SKM-1 (cell line): ENCODE measurements around the gene GET4.
A peak's percentile ranks its signal among the peaks of the same experiment; 100 is the strongest.

Experiments
- DNase-seq: peaks from one replicate; lab custom pipeline; 2025; ENCODE audit not compliant: unreplicated experiment; lab: John Stamatoyannopoulos, UW

Gene GET4

DNA sequence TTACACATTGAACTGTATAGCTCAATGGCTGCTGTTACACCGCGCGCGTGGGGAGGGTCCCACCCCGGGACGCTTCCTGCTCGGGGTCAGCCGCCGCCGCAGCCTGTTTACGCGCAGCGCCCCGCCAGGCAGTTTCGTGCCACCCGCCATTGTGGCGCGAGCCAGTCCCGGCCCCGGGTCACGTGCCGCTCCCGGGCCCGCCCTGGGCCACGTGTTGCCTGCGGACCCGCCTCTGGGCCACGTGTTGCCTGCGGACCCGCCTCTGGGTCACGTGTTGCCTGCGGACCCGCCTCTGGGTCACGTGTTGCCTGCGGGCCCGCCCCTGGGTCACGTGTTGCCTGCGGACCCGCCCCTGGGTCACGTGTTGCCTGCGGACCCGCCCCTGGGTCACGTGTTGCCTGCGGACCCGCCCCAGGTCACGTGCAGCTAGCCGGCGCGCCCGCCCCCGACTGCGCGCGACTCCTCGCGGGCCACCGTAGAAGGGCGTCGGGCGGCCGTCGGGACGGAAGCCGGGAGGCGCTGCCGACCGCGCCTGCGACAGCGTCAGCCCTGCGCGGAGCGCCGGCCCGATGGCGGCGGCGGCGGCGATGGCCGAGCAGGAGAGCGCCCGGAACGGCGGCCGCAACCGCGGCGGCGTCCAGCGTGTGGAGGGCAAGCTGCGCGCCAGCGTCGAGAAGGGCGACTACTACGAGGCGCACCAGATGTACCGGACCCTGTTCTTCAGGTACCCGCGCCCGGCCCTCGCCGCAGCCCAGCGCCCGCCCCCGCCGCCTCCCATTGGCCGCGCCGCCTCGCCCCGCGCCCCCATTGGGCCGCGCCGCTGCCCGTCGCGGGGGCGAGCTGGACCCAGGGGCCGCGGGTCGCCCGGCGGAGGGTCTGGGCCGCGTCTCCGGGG is at the start of gene GET4:
Gene GET4, plus strand, starts transcription at position 478 of the 895 bp plus-strand sequence. Its CDS starts 92 bp downstream, at position 570.
- DNase-seq = peak; percentile 53

DNA sequence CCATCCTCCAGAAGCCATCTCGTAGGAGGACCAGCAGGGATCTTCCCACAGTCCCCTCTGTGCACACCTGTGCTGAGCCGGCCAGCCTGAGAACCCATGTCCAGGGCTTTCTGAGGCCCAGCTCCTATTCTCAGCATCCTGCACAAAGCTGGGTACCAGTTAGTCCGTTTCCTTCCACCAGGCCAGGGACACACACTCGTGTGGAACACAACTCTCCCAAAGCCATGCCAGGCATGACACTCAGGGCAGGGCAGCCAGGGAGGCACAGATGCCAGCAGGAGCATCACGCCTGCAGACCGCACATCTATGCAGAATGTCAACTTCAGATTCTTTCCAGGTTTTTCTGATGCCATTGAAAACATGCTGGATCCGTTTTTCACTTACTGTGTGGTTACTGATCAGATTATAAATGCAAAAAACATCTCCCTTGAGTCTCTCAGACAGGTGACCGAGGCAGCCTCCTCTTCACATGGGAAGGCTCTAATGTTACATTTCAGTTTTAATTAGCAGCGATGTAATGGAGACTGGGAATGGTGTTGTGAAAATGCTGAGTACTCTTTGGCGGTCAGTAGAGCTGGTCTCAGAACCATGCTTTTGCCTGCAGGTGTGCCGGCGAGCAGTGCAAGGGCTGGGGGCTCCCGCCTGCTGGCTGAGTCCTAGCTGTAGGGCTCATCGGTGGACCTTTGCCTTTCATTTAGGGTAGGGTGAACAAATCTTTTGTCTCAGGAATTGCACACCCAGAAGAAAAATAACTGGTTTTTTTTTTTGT is 47.4 kb upstream of the GET4 start:
- no peak for DNase-seq

- no peak for DNase-seq
Measured at GRCh38 chr7:830069-830468, 46.3 kb upstream of the GET4 start.

DNA sequence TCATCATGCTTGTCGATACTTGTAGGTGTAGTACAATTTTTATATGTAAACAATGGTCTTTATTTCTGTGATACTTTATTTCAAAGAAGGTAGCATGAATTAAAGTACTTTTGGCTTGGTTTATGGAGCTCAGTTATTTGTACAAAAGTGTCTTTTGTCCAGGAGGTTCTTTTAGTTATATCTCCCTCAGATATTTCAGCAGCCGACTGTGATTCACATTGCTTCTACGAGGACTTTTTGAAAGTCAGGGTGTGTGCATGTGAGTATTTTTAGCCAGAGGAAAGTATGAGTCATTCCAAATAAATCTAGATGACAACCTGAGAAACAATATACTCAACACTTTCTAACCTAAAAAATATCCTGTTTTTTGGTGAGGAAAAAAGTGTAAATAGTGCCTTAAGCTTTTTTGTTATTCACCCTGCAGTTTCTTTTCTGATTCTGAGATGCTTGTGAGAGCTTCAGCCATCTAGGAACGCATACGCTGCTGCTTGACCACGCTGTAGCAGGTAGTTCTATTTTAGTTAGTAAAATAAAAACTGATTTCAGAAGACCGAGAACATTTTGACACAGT is 44.7 kb upstream of the GET4 start:
- no peak for DNase-seq

- DNase-seq = no peak
Measured at GRCh38 chr7:832167-832967, 44.0 kb upstream of the GET4 start, which contains the start of gene SUN1. SUN1 (plus strand) TSS chr7:832476; CDS start chr7:832525, 49 bp downstream.

- no peak for DNase-seq
Measured at GRCh38 chr7:832968-833424, 43.4 kb upstream of the GET4 start.

GRCh38 chr7:833601-834258 is 42.6 kb upstream of the GET4 start:
- DNase-seq = no peak

GRCh38 chr7:834277-834676 is 42.1 kb upstream of the GET4 start:
- no peak for DNase-seq

- no peak for DNase-seq
Measured at GRCh38 chr7:835021-835420, 41.3 kb upstream of the GET4 start.

DNA sequence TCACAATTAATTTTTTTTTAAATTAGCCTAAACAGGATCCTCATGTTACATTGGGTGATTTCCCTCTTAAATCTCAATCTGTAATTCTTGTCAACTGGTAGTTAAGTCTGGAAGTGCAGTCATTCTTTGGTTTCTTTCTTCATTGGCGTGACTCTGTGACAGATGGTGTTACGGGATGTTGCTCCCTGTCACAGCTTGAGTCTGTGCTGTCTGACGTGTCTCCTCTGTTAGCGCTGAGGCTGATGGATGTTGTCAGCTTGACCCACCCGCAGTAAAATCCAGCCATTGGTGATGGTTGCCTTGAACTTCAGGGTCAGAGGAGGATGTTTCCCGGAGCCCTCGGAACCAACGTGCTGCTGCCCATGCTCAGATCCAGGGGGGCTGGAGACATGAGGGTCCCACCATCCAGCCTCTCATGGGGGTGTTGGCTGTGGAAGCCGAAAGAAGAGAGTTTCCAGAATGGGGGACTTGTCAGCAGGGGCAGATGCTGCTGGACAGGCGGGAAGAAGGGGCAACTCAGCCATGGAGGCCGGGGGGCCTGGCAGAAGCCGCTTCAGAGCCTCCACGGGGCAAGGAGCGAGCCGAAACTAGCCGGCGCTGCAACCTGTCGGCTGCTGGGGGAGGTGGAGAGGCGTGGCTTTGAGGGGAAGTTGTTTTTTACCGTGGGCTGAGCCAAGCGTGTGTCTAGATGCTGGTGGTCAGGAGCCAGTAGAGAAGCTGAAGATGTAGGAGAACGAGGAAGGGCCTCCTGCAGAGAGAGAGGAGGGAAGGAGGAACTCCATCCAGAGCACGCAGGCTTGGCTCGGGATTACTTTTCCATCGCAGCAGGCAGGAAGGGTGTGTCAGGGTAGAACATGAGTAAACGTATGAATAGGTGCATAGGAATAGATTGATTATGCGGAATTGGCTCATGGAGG is 40.6 kb upstream of the GET4 start:
- DNase-seq = no peak

- DNase-seq = no peak
Measured at GRCh38 chr7:836429-836828, 39.9 kb upstream of the GET4 start.

GRCh38 chr7:837001-837400 is 39.4 kb upstream of the GET4 start:
- DNase-seq = no peak

DNA sequence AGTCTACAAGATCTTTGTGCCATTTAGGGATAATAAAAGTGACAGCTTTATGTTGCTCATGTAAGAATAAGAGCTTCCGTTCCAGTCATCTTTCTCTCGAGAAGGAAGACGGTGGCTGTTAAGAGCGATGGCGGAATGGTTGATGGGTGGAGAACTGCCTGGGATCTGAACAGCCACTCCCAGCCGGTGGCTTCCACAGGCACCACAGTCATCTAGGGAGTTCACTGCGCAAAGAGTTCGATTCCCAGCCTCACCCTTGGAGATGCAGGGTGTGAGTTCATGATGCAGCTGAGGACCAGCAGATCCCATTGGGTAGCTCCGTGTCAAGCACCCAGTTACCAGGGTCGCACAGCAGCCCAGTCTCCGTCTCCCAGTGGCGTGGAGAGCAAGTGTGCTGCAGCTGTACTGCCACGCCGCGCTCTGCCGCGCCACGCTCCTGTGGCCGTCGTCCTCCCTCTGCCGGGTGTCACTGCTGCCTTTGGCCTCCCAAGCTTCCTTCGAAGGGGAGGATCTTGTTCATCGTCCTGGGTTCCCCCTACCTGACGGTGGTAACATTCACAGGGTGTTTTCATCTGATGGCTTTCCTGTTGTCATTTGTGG is 36.3 kb upstream of the GET4 start:
- DNase-seq = no peak

- no peak for DNase-seq
Measured at GRCh38 chr7:841943-842342, 34.4 kb upstream of the GET4 start.

GRCh38 chr7:842431-843031 is 33.8 kb upstream of the GET4 start:
- no peak for DNase-seq

- DNase-seq = no peak
Measured at GRCh38 chr7:843230-843629, 33.1 kb upstream of the GET4 start.

GRCh38 chr7:844043-844442 is 32.3 kb upstream of the GET4 start:
- DNase-seq = no peak

DNA sequence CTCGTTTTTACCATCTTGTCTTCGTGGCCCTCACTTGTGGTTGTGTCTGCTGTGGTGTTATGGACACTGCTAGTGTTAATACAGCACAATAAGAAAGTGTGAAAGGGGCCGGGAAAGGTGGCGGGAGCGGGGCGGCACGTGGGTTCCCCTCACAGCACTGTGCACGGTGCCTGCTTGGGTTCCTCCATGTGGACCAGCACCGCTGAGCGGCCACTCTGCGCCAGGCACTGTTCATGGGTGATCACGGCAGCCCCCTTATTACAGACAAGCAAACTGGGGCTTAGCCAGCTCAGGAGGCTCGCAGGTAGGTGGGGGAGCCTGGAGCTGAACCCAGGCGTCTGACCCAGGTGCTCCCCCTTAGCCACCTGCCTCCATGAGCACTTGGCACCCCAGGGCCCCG is 31.8 kb upstream of the GET4 start:
- no peak for DNase-seq
